A673 (cell line): ENCODE data around the gene SCARF1. TPM values are rescaled to one million over a fixed set of nuclear protein-coding genes. Genes with fewer than 3 reads are reported as not detected.

Source experiments
- BruUV-seq: library from RNA; stranded (reverse); fragments of 400-500 nt; replicated peaks from 2 replicates; lab custom pipeline; 2021; lab: Mats Ljungman, UMichigan
- CTCF ChIA-PET: fragments of 300-600 bp; sonication (Branson Sonifier 250); formaldehyde crosslinking; loops from one replicate; lab custom pipeline; 2022; ENCODE audit warnings: antibody characterized with exemption; lab: Charles Lee
- POLR2A ChIA-PET: fragments of 300-600 bp; sonication (Branson Sonifier 250); formaldehyde crosslinking; loops from one replicate; lab custom pipeline; 2022; ENCODE audit warnings: antibody characterized with exemption; ENCODE audit not compliant: low non-redundant PET; lab: Charles Lee
- DNase-seq: peaks from one replicate; pipeline ENCODE4 v3.0.0-alpha.2; 2015; ENCODE audit warnings: low spot score
- H3K27ac ChIP-seq: fragments of 200-600 bp; sonication (generic); 2 replicates; pipeline ENCODE4 v1.5.1; 2016; ENCODE audit warnings: mixed run types, low read depth, mild to moderate bottlenecking, mixed read lengths, antibody characterized with exemption, low read length; ENCODE audit not compliant: poor library complexity, severe bottlenecking
- H3K27me3 ChIP-seq: fragments of 200-600 bp; sonication (generic); replicated peaks from 2 replicates; pipeline ENCODE4 v1.6.1; 2017; ENCODE audit warnings: mixed run types, low read depth, mild to moderate bottlenecking, mixed read lengths, antibody characterized with exemption, low read length; ENCODE audit not compliant: insufficient read depth, poor library complexity
- H3K36me3 ChIP-seq: fragments of 200-600 bp; sonication (generic); 2 replicates; pipeline ENCODE4 v1.6.1; 2016; ENCODE audit warnings: mixed run types, mild to moderate bottlenecking, mixed read lengths, antibody characterized with exemption, low read length; ENCODE audit not compliant: insufficient read depth, poor library complexity, severe bottlenecking
- H3K4me1 ChIP-seq: fragments of 200-600 bp; sonication (generic); 2 replicates; pipeline ENCODE4 v1.6.1; 2017; ENCODE audit warnings: mixed run types, mild to moderate bottlenecking, mixed read lengths, antibody characterized with exemption, low read length; ENCODE audit not compliant: insufficient read depth, poor library complexity, severe bottlenecking
- H3K4me3 ChIP-seq: fragments of 200-600 bp; sonication (generic); 2 replicates; pipeline ENCODE4 v1.5.1; 2016; ENCODE audit warnings: low read depth, mixed run types, mild to moderate bottlenecking, mixed read lengths, low read length; ENCODE audit not compliant: poor library complexity, severe bottlenecking
- H3K9me3 ChIP-seq: fragments of 200-600 bp; sonication (generic); 2 replicates; pipeline ENCODE4 v1.6.1; 2016; ENCODE audit warnings: mixed run types, low read depth, mild to moderate bottlenecking, mixed read lengths, antibody characterized with exemption, low read length; ENCODE audit not compliant: poor library complexity, severe bottlenecking
- CTCF ChIP-seq: fragments of 300-800, 200-600 bp; sonication (generic); conservative IDR thresholded peaks from 2 replicates; pipeline ENCODE4 v1.5.1; 2017; ENCODE audit warnings: low read depth, mild to moderate bottlenecking, antibody characterized with exemption, low read length, moderate library complexity, mixed read lengths
- EZH2 ChIP-seq: fragments of 200-600 bp; sonication (generic); IDR thresholded peaks from 2 replicates; pipeline ENCODE4 v1.6.1; 2017; ENCODE audit warnings: borderline replicate concordance, low read depth, mild to moderate bottlenecking, mixed read lengths, antibody characterized with exemption, low read length; ENCODE audit not compliant: poor library complexity, severe bottlenecking
- intact Hi-C: fragments of 100-400 bp; cut with micrococcal nuclease; formaldehyde crosslinking; loops from one replicate; pipeline ENCODE4 v1.10.0; 2022; ENCODE audit not compliant: unreplicated experiment
- total RNA-seq: library from RNA; stranded (reverse); gene quantifications from 2 replicates; pipeline ENCODE4 v1.2.3, GENCODE V29; 2021

The SCARF1 gene
- total RNA-seq, 1 experiment from 2014 or later, result not detected

- ChIA-PET CTCF (no interaction called here), POLR2A (no interaction called here)
- no peaks in the 10 kb centered on the region for H3K27me3 ChIP-seq
- TF ChIP-seq EZH2 (no peak), CTCF (no peak)
- no TSS peak for BruUV-seq
- intact Hi-C loops, result no loop called here
- no peak overlapping the region for H3K27ac ChIP-seq
- H3K36me3 ChIP-seq, result no peaks in the 10 kb centered on the region
- no peak for DNase-seq
- peaks cover 11% of the 10 kb centered on the region for H3K4me1 ChIP-seq
- H3K4me3 ChIP-seq, result no peak overlapping the region
- H3K9me3 ChIP-seq, result no peaks in the 10 kb centered on the region
Measured at GRCh38 chr17:1644493-1645206, 882 bp downstream of the SCARF1 start.

DNA sequence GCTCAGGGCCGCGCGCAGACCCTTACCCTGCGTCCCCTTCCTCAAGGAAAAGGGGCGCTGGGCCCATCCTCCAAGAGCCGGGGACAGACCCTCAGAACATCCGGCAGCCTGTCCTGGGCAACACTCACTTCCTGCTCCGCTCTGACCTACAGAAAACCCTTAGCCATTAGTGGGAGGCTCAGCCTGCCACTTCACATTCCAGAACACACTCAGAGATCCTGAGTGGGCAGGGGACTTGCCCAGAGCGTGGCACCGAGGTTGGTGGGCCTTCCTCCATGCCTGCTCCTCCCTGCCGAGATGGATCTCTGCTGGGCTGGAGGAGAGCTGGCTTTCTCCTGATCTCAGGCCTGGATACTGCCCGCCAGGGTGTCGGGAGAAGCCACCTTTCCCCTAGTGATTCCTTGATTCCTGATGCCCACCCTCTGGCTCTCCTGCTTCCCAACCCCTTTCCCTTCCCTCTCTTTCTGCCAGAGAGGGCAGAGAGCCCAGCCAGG is 1.5 kb downstream of the SCARF1 start:
- no peaks in the 10 kb centered on the region for H3K27me3 ChIP-seq
- peak overlapping the region; percentile 49 for H3K4me3 ChIP-seq
- no peak for DNase-seq
- H3K36me3 ChIP-seq, result no peaks in the 10 kb centered on the region
- intact Hi-C loops, result no loop called here
- no peak overlapping the region for H3K27ac ChIP-seq
- no peaks in the 10 kb centered on the region for H3K9me3 ChIP-seq
- POLR2A ChIA-PET, result no interaction called here
- TF ChIP-seq EZH2, result no peak
- no peak for TF ChIP-seq CTCF
- peaks cover 6% of the 10 kb centered on the region for H3K4me1 ChIP-seq
- CTCF ChIA-PET, result interaction anchor here (0.9 kb wide), 2 partner anchors 70 to 129 kb away, joined by 3 read pairs; no protein-coding TSS in a partner anchor
- no TSS peak for BruUV-seq

GRCh38 chr17:1643293-1643998 is 2.1 kb downstream of the SCARF1 start:
- H3K27me3 ChIP-seq, result no peaks in the 10 kb centered on the region
- BruUV-seq, result no TSS peak
- intact Hi-C loops, result no loop called here
- CTCF ChIA-PET, result interaction anchor here (0.6 to 0.9 kb wide), 3 partner anchors 70 to 375 kb away, joined by 3 read pairs; no protein-coding TSS in a partner anchor
- no peaks in the 10 kb centered on the region for H3K36me3 ChIP-seq
- peaks cover 3% of the 10 kb centered on the region for H3K4me1 ChIP-seq
- no peak overlapping the region for H3K27ac ChIP-seq
- H3K4me3 ChIP-seq, result peak overlapping the region; percentile 49
- H3K9me3 ChIP-seq, result no peaks in the 10 kb centered on the region
- peak; percentile 59 for DNase-seq
- TF ChIP-seq CTCF (peak; percentile 40), EZH2 (no peak)
- POLR2A ChIA-PET, result no interaction called here
